Brain microvascular endothelial cell (primary cell): ENCODE results near the gene TP53BP2.
A peak's percentile ranks its signal among the peaks of the same experiment; 100 is the strongest.

Source experiments
- DNase-seq: peaks from one replicate; pipeline ENCODE4 v3.0.0-alpha.2; 2020
- H3K27ac ChIP-seq: fragments of 250-450 bp; sonication (Bioruptor Pico); 2 replicates; pipeline ENCODE4 v1.5.1; 2020; ENCODE audit warnings: mild to moderate bottlenecking, moderate library complexity
- H3K27me3 ChIP-seq: fragments of 250-450 bp; sonication (Bioruptor Pico); replicated peaks from 2 replicates; pipeline ENCODE4 v1.5.1; 2020; ENCODE audit warnings: mild to moderate bottlenecking
- H3K36me3 ChIP-seq: fragments of 250-450 bp; sonication (Bioruptor Pico); replicated peaks from 2 replicates; pipeline ENCODE4 v1.5.1; 2020; ENCODE audit warnings: mild to moderate bottlenecking
- H3K4me3 ChIP-seq: 2 replicates; pipeline ENCODE4 v1.5.1; 2011; ENCODE audit warnings: low read depth, mild to moderate bottlenecking, control low read depth, low read length, moderate library complexity
- in situ Hi-C: cut with HindIII; loops from 2 replicates; pipeline ENCODE4 v1.10.0; 2017; ENCODE audit warnings: low sequenced_read_pairs, low pct_ligation_motif_present
- TF ChIP-seq, protein P1 (sequence below): IDR thresholded peaks from 2 replicates; pipeline ENCODE4 v1.5.1; 2011; ENCODE audit warnings: low read depth, mild to moderate bottlenecking, moderate library complexity, low read length, control low read depth, inconsistent platforms; ENCODE audit errors: missing control alignments

TP53BP2 gene

DNA sequence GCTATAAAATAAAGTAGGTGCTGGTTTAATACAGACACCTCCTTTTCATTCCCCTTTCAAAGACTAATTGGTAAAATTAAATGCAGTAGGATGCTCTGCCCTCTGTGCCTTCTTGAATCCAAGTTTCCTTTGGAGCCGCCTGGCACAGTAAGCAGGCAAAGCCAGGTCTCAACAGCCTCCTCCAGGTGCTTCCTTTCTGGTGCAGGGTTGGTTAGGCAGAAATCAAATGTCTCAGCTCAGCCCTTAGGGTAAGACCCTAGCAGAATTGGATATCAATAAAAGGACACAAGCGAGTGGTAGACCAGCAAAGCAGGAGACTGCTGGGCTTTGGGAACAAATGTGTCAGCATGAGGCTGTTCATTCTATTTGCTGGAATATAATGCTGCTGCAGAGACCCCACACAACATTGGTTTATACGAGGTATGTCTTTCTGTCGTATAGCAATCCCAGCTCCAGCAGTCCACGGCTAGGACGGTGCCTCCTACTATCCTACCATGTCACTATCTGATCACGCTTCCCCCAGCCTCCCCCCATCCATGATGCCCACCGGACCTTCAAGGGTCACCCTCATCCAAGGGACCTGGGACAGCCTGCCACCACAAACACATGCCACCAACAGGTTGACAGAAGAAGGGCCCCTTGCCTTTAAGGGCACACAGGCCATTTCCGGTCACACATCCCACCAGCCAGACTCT, 75.0 kb downstream of the TP53BP2 start:
- no peak for DNase-seq
- Histone ChIP-seq H3K27me3 (no peaks in the 10 kb centered on the region), H3K27ac (peak overlapping the region; percentile 95), H3K36me3 (peaks cover 74% of the 10 kb centered on the region), H3K4me3 (no peak overlapping the region)
- TF ChIP-seq, protein P1, sequence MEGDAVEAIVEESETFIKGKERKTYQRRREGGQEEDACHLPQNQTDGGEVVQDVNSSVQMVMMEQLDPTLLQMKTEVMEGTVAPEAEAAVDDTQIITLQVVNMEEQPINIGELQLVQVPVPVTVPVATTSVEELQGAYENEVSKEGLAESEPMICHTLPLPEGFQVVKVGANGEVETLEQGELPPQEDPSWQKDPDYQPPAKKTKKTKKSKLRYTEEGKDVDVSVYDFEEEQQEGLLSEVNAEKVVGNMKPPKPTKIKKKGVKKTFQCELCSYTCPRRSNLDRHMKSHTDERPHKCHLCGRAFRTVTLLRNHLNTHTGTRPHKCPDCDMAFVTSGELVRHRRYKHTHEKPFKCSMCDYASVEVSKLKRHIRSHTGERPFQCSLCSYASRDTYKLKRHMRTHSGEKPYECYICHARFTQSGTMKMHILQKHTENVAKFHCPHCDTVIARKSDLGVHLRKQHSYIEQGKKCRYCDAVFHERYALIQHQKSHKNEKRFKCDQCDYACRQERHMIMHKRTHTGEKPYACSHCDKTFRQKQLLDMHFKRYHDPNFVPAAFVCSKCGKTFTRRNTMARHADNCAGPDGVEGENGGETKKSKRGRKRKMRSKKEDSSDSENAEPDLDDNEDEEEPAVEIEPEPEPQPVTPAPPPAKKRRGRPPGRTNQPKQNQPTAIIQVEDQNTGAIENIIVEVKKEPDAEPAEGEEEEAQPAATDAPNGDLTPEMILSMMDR = no peak
- in situ Hi-C loops = no loop called here

DNA sequence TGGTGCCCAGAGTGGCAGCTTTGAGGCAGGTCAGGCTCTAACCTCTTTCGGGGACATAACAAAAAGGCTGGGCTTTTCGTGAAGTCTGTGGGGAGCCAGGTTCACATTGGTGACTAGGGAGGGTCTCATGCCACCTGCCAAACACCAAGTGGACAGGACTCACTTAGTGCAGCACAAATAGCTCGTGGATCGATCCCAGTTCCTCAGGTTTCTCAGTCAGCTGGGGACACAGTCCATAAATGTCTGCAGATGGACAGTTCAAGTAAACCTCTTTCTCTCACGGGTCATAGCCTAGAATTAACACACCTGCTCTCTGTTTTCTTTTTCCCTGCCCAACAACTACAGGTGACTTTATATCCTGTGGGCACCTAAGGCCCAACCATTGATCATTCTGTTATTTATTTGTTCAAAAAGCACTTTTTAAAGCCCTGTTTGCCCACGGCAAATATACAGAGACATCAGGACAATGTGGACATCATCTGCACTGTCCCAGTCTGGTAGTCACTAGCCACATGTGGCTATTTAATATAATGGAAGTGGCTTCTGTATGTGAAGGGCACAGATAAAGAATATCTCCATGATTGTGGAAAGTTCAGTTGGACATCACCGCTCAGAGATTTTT, 79.9 kb downstream of the TP53BP2 start:
- Histone ChIP-seq H3K27ac (no peak overlapping the region), H3K36me3 (peaks cover 76% of the 10 kb centered on the region), H3K27me3 (no peaks in the 10 kb centered on the region), H3K4me3 (no peak overlapping the region)
- TF ChIP-seq, protein P1 = no peak
- no peak for DNase-seq
- in situ Hi-C loops = no loop called here

DNA sequence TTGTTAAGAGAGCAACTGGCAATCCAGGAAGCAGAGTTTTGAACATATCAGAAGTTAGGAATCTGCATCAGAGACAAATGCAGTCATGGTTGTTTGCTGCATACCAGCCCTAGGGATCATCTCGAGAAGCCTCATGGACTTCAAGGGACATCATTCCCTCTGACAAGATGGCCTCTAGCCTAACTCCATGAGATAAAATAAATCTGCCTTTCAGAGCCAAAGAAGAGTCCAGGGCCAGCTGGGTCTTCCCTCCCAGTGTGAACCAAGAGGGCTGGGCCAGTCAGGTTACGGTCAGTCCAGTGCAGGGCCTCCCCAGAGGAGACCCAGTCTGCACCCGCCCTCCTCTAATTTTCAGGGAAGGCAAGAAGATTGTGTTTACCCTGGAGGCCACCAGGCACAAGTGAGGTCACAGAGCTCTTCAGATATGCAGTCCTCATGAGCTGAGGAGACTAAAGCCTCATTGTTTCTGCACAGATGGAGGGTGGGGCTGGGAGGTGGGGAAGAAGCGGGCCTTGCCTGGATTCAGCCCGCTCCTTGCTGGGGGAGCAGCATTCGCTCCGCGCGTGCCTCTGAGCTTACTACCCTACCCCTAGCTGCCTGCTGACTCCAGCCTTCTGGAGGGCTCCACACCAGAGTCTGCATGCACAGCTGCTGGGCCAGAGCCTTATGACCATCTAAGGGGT, 80.6 kb downstream of the TP53BP2 start:
- H3K36me3 ChIP-seq = peaks cover 76% of the 10 kb centered on the region
- peak overlapping the region; percentile 6 for H3K27ac ChIP-seq

DNA sequence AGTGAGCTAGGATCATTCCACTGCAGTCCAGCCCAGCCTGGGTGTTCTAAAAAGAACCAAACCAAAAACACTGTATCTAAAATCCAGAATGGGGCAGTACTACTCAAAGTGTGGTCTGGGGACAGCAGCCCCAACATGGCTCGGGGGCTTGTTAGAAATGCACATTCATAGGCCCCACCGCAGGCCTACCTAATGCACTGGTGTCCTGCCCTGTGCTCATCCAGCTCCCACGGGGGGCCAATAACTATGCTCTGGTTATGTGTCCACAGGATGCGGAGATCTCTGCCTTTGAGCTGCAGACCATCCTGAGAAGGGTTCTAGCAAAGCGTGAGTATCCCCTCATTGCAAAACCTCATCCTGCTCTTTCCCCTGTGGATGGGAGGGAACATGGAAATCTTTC, 81.9 kb downstream of the TP53BP2 start:
- in situ Hi-C loops = no loop called here
- H3K36me3 ChIP-seq = peaks cover 77% of the 10 kb centered on the region
- TF ChIP-seq, protein P1 = no peak
- no peak overlapping the region for H3K27ac ChIP-seq
- H3K27me3 ChIP-seq = no peaks in the 10 kb centered on the region
- no peak for DNase-seq
- no peak overlapping the region for H3K4me3 ChIP-seq

More for the DNA sequence above, 80.6 kb downstream of the TP53BP2 start:
- in situ Hi-C loops = no loop called here
- TF ChIP-seq, protein P1 = no peak
- Histone ChIP-seq H3K27me3 (no peaks in the 10 kb centered on the region), H3K4me3 (no peak overlapping the region)
- DNase-seq = peak; percentile 52

DNA sequence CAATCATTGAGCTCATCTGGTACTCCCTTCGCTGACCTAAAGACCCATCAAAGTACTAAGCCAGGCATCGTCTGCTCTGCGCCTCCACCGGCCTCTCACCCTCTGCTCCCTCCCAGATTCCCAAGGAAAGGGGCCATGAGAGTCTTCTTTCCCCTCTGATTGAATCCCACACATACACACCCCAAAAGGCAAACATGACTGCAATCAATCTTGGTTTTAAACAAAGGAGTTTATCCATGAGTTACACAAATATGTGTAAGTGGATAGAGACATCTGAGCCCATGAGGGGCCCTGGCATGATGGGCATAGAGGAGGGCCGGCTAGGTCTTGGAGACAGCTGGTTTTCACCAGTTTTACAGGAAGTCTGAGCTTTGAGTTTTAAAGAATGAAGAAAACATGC, 82.5 kb downstream of the TP53BP2 start:
- Histone ChIP-seq H3K27me3 (no peaks in the 10 kb centered on the region), H3K36me3 (peaks cover 81% of the 10 kb centered on the region), H3K27ac (no peak overlapping the region), H3K4me3 (no peak overlapping the region)
- in situ Hi-C loops = no loop called here
- DNase-seq = no peak
- TF ChIP-seq, protein P1 = no peak
